Activated T-cell treated with anti-CD3 and anti-CD28 coated beads for 24 hours (primary cell): Measurements from ENCODE around the gene CCNL2.
"Not testable (repeated sequence)": the region's sequence is repeated elsewhere in the genome, so short reads cannot be mapped to it uniquely, and the experiment has no call there.

Source experiments
- DNase-seq: peaks from one replicate; pipeline ENCODE4 v3.0.0-alpha.2; 2020; ENCODE audit warnings: low read depth

The CCNL2 gene

GRCh38 chr1:1399187-1399871 is at the start of gene CCNL2:
Gene CCNL2, minus strand, starts transcription at chr1:1399335. Its CDS starts 29 bp downstream, at chr1:1399306.
- peak; percentile 99 for DNase-seq

GRCh38 chr1:1446631-1447030 is 47.5 kb upstream of the CCNL2 start:
- not testable (repeated sequence) for DNase-seq

GRCh38 chr1:1442069-1442770 is 43.1 kb upstream of the CCNL2 start:
- DNase-seq = no peak

DNA sequence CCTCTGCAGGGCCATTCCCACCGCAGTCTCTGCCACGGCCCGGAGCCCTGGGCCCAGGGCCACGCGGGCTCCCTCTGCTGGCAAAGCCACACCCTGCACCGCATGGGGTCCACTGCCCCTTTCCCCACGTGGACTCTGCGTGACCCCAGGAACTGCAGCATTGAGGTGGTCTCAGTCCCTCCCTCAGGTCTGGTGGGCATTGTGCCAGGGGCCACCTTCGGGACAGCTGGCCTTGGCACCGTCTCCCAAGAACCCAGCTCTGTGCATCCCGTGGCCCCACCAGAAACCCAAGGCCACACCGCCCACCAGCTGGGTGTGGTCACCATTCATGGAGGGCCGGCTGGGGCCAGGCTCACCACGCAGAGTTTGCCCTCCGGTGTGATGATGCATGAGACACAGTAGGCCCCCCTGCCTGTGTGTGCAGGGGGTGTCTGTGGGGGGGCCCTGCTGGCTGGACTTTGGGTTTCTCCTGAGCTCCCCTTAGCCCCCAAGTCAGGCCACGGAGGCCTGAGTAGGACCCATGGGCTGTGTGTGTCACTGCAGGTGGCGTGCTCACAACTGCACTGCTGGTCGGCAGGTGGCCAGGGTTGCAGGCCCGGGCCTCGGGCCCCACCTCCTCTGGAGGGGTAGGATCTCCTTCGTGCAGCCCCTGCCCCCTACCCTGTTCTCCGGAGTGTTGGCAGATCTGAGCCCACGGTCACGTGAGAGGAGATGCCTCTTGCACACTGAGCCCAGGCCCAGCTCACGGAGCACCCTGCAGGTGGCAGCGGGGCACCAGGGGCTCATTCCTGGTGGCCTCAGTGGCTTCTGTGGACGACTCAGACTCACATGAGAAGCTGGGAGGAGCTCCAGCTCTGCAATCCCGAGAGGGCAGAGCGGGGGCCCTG is 42.1 kb upstream of the CCNL2 start:
- DNase-seq = peak; percentile 44

DNA sequence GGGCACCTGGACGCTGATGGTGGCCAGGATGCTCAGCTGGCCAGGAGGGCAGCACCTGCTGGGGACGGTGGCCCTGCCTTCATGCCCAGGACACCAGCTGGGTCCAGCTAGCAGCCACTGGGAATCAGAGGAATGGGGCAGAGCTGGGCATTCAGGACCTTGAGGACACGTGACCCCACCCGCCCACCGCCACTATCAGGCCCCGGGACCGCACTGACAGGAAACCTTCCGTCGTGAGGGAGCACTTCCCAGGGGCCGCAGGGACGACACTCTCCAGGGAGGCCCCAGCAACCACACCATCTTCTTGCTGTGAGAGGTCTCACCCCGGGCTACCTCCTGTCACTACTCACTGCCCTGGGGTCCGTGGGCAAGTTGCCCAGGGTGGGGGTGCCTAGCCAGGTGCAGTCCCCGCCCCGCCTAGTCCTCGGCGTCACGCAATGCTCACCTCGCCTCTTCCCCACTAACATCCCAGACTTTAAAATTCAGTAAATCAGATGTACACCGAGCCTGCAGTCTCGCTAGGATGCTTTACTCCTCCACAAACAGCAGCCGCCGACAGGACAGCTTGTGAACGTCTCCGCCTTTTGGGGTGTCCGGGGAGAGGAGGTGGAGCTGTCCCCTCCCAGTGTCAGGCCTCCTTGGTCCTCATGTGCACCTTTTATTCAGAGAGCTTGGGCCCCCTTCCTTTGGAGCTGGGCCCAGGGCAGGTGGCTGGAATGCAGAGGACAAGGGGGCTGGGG is 41.3 kb upstream of the CCNL2 start:
- no peak for DNase-seq

DNA sequence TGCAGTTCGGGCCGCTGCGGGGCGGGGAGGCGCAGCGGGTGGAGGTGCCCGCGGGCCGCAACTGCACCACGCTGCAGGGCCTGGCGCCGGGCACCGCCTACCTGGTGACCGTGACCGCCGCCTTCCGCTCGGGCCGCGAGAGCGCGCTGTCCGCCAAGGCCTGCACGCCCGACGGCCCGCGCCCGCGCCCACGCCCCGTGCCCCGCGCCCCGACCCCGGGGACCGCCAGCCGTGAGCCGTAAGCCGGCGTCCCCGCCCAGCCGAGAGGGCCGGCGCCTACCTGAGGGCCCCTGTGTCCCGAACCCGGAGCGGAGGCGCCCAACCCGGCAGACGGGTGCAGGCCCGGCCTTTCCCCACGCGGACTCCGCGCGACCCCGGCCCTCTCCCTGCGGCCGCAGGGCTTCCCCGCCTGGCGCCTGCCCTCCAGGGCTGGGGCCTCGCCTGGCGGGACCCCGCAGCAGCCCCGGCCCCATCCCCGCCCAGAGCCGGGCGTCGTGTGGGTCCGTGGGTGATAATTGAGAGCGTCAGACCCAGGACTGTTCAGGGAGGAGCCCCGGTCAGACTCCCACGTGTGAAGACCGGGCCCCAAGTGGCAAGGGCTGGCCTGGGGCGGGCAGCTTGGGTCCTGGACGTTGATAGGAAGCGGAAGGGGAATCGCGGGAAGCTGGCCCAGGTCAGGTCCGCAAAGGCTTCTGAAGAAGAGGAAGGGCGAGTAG is 40.6 kb upstream of the CCNL2 start:
- DNase-seq = no peak

DNA sequence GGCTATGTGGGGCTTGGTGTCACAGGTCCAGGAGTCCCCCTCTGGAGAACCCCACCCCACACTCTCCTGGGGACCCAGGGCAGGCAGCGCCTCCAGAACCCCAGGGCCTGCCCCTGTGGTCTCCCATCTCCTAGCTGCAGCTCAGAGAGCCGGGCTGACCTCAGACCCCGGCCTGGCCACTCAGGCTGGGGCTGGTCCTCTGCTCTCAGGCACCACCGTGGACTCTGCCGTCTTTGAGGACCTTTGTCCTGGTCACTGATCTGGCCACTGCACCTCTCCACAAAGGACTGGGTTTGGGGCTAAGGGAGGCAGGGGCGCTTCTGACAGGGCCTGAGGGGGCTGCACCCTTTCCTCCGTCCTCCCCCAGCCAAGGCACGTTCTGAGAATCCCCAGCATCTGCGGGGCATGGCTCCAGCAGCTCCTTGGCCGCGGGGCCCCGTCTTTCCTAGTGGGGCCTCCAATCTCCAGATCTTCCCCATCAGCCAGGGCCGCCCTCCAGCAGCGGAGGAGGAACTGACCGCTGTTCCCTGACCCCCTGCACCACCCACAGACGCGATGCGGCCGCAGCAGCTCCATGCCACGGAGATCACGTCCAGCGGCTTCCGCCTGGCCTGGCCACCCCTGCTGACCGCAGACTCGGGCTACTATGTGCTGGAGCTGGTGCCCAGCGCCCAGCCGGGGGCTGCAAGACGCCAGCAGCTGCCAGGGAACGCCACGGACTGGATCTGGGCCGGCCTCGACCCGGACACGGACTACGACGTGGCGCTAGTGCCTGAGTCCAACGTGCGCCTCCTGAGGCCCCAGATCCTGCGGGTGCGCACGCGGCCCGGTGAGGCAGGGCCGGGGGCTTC is 39.6 kb upstream of the CCNL2 start:
- no peak for DNase-seq

DNA sequence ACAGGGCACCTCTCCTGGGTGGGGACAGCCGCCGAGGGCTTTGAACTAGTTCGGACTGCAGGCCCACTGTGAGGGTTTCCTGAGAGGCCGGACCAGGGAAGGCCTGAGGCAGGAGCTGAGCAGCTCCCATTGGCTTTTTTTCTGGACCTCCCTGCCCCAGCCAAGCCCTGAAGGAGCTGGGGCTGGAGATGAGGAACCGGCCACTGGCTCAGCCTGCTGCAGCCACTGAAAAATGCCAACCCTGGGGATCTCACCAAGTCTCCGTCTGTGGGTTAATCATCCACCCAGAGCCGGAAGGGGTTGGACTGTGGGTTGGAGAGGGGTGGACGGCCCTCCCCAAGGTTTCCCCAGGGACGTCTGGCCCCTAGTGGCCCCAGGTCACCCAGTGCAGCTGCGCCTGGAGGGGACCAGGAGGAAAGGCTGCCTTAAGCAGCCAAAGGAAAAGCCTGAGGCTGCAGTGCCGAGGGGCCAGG is 38.8 kb upstream of the CCNL2 start:
- DNase-seq = no peak

GRCh38 chr1:1437033-1437903 is 38.1 kb upstream of the CCNL2 start:
- DNase-seq = no peak

- no peak for DNase-seq
Observed at GRCh38 chr1:1436630-1437032, 37.5 kb upstream of the CCNL2 start.

DNA sequence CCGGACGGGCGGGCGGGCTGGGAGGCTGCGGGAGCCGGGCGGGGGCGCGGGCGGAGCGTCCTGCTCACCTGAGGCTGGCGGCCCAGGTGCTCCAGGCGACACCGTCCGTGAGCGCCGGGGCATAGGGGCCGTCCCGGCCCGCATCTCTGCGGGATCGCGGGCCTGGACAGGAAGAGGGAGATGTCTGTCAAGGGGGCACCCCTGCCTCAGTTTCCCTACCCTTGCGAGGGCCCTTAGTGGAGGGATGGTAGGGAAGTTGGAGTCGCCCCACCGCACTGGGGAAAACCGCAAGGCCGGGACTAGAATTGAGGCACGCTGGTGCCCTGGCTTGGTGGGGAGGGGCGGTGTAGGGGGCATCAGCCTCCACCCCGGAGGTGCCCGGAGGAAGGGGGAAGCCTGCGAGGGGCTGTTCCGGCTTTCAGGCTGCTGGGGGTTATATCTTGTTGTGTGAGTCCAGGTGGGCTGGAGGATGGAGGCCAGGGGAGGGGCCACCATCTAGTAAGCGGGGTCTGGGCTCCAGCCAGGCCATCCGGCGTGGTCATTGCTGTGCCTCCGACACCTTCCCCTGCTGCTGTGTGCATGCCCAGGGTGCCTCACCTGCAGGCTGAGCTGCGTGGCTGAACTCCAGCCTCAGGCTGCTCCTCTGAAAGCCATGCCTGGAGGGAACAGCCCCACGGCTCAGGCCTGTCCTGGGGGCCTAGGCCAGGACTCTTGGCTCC is 36.9 kb upstream of the CCNL2 start:
- DNase-seq = no peak

DNA sequence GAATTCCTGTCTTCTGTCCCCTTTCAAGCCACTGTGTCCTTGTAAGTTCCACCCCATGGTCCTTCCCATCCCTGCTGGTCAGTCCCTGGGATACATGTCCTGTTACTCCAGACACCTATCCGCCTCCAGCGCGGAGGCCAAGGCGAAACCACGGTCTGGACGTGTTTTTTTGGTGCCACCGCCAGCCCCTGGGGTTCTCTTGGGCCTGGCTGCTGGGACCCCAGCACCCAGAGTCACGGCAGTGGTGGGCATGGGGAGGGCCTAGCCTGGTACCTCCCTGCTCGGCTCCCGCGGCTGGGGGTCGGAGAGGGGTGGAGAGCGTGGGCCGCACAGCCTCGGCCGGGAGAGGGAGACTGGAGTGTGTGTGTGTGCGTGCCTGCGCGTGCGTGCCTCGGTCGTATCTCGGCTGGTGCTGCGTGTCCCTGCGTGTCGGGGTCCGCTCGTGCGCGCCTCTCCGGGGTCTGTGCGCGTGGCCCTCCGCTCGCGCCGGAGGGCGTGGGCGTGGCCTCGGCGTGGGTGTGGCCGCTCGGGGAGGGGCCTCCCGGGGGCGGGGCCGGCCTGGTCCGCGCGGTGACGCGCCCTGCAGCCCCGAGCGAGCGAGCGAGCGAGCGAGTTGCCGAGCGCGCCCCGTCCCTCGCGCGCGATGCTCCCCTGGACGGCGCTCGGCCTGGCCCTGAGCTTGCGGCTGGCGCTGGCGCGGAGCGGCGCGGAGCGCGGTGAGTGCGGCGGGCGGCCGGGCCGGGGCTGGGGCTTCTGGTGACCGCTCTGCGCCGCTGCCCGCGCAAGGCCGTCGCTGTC is 36.2 kb upstream of the CCNL2 start, which contains the start of gene VWA1:
VWA1 (plus strand) TSS at position 585 of the 798 bp plus-strand sequence; CDS start at position 644, 59 bp downstream.
- peak; percentile 61 for DNase-seq

DNA sequence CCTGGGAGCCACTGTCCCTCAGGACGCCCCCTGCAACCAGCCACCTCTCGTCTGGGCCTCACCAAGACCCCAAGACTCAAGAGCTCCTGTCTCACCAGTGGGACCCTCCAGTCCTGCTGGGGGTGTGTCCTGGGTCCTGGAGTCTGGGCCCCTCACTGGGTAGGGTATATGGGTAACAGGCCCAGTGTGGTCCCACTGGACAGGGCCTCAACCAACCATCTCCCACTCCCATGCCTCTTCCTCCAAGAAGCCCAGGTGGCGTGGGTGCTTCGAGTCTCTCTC is 35.6 kb upstream of the CCNL2 start:
- DNase-seq = no peak

DNA sequence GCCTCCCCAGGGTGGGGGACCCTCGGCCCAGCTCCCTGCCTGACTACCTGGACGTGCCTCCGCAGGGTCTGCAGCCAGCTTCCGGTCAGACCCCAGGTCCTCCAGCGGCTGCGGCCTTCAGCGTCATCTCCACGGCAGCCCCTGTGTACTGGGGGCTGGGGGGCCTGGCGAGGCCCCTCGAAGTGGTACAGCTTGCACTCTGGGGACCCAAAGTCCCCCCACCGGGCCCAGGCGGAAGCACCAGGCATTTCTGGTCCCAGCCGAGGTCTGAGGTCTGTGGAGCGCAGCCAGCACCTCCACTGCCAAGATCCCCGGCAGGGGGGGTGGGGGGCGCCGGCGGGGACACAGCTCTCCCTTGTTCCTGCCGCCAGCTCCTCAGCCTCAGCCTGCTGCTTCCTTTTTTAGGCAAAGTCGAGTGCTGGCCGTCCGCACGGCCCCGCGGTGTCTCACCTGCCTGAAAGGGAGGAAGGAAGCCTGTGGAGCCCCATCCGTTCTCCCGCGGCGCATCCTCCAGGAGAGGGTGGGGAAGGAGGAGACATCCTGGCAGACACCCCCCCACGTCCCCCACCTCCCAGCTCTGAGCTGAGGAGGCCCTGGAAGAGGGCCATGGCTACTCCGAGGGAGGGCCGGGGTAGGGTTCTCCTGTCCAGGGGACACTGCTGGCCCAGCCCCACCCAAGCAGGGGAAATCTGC is 35.1 kb upstream of the CCNL2 start:
- DNase-seq = no peak

DNA sequence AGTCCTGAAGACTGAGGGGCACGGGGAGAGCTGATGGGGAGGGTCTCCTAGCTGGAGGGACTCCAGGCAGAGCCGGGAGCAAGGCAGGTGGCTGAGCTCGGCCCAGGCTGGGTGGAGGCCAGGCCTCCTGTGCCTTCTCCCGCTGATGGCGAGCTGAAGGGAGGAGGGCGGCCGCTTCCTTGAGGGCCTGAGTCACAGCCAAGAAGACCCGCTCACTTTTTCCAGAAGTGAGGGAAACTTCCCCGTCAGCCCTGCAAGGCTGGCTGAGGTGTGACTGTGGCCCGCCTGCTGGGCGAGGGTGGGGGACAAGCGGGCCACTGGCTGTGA is 34.6 kb upstream of the CCNL2 start:
- DNase-seq = peak; percentile 57

DNA sequence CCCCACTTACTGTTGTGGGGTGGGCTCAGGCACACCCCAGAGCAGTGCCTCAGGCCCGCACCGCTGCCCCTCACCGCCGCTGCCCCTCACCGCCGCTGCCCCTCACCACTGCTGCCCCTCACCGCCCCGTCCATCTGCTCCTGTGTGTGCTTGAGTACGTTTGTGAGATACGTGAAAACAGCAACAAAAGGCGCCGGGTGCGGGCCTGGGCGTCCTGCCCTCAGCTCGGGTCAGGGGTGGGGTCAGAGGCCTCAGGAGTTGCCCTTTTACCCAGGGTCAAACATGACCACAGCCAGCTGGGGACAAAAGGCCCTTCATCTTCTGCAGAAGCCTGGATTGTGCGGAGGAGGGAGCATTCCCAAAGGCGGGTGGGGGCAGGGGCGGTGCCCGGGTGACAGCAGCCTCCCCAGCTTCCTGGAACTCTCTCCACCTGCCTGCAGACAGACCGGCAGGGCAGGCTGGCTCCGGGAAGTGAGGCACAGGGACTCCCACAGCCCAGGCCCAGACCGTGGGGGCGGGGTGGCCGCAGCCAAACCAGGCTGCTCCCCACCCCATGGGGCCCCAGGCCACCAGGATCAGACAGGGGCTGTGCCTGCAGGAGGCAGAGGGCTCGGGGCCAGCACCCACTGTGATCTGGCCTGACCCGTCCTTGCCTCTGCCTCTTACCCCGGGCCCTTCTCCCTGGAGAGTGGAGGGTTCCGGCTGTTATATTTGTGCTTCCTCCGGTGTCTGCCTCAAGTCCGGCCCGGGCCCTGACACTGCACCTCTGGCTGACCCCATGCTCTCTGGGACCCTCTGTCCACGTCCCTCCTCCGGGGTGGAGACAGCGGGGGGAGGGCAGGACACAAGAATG is 34.0 kb upstream of the CCNL2 start:
- DNase-seq = no peak
